Urinary bladder (tissue), 4 donors: ENCODE results near the gene NEU4. TPM values are rescaled to one million over a fixed set of nuclear protein-coding genes. Genes with fewer than 3 reads are reported as not detected.

Source experiments
- DNase-seq: peaks from one replicate; pipeline ENCODE4 v3.0.0-alpha.2; 2015; ENCODE audit errors: extremely low spot score
- H3K27ac ChIP-seq: one replicate; pipeline ENCODE4 v1.5.1; 2013; ENCODE audit warnings: low read depth, mild to moderate bottlenecking, moderate library complexity
- H3K36me3 ChIP-seq: one replicate; pipeline ENCODE4 v1.6.1; 2013; ENCODE audit warnings: mild to moderate bottlenecking, moderate library complexity; ENCODE audit not compliant: insufficient read depth
- H3K4me1 ChIP-seq: one replicate; pipeline ENCODE4 v1.6.1; 2013; ENCODE audit warnings: mild to moderate bottlenecking, moderate library complexity; ENCODE audit not compliant: insufficient read depth
- H3K4me3 ChIP-seq: one replicate; pipeline ENCODE4 v1.5.1; 2013; ENCODE audit warnings: low read depth, low read length
- WGBS: extraction: QIAGEN DNeasy Blood & Tissue Kit; methylation state at CpG from one replicate; pipeline ENCODE4 v1.1.7; 2013; 5-methylcytosine and 5-hydroxymethylcytosine counted together
- polyA plus RNA-seq: library from polyadenylated mRNA; stranded (reverse); fragments of 200-250 nt; gene quantifications from one replicate; pipeline ENCODE4 v1.2.3, GENCODE V29; 2013
- total RNA-seq: library from RNA; depleted of rRNA; stranded (reverse); fragments of >200 nt; gene quantifications from one replicate; pipeline ENCODE4 v1.2.3, GENCODE V29; 2014
- donor health status: healthy with polysubstance abuse.
- donor health status: healthy.

The NEU4 gene
- total and polyA plus RNA-seq, 2 donors = 0.21 to 0.29 TPM

- no peak for DNase-seq
- Histone ChIP-seq H3K4me1 (peaks cover 2% of the 10 kb centered on the region), H3K4me3 (no peak overlapping the region), H3K27ac (no peak overlapping the region), H3K36me3 (no peaks in the 10 kb centered on the region)
- 91% methylated on average over 12 of the region's 12 CpGs for WGBS
Observed at GRCh38 chr2:241770936-241771285, 38.1 kb upstream of the NEU4 start.

GRCh38 chr2:241771286-241772062 lies 37.5 kb upstream of the NEU4 start:
- Histone ChIP-seq H3K4me1 (peaks cover 2% of the 10 kb centered on the region), H3K4me3 (no peak overlapping the region), H3K36me3 (no peaks in the 10 kb centered on the region), H3K27ac (no peak overlapping the region)
- DNase-seq = no peak
- WGBS = 47% methylated on average over 38 of the region's 38 CpGs

GRCh38 chr2:241772063-241772499 lies 36.9 kb upstream of the NEU4 start:
- no peak for DNase-seq
- 37% methylated on average over 9 of the region's 9 CpGs for WGBS
- no peak overlapping the region for H3K4me3 ChIP-seq
- H3K4me1 ChIP-seq = peaks cover 2% of the 10 kb centered on the region
- no peaks in the 10 kb centered on the region for H3K36me3 ChIP-seq
- H3K27ac ChIP-seq = no peak overlapping the region

- Histone ChIP-seq H3K4me3 (no peak overlapping the region), H3K36me3 (no peaks in the 10 kb centered on the region), H3K27ac (no peak overlapping the region), H3K4me1 (peaks cover 2% of the 10 kb centered on the region)
- no peak for DNase-seq
- WGBS = 72% methylated on average over 29 of the region's 29 CpGs
Observed at GRCh38 chr2:241773511-241774418, 35.2 kb upstream of the NEU4 start.

- DNase-seq = no peak
- Histone ChIP-seq H3K4me3 (no peak overlapping the region), H3K4me1 (peaks cover 2% of the 10 kb centered on the region), H3K36me3 (no peaks in the 10 kb centered on the region), H3K27ac (no peak overlapping the region)
- 57% methylated on average over 40 of the region's 40 CpGs for WGBS
Observed at GRCh38 chr2:241774419-241775222, 34.4 kb upstream of the NEU4 start.

- no peak overlapping the region for H3K4me3 ChIP-seq
- H3K27ac ChIP-seq = no peak overlapping the region
- no peak for DNase-seq
- no peaks in the 10 kb centered on the region for H3K36me3 ChIP-seq
- 83% methylated on average over 34 of the region's 34 CpGs for WGBS
- peaks cover 2% of the 10 kb centered on the region for H3K4me1 ChIP-seq
Observed at GRCh38 chr2:241775223-241776177, 33.5 kb upstream of the NEU4 start.

- no peak for DNase-seq
- 78% methylated on average over 27 of the region's 27 CpGs for WGBS
- Histone ChIP-seq H3K27ac (no peak within 1 kb of the TSS), H3K4me1 (peaks cover 2% of the 10 kb centered on the region), H3K36me3 (no peaks in the 10 kb centered on the region), H3K4me3 (no peak within 1 kb of the TSS)
Observed at GRCh38 chr2:241776336-241777169, 32.4 kb upstream of the NEU4 start, which contains the start of gene GAL3ST2. Gene GAL3ST2, plus strand, starts transcription at chr2:241776822. Its CDS starts 134 bp downstream, at chr2:241776956.

- H3K36me3 ChIP-seq = no peaks in the 10 kb centered on the region
- 60% methylated on average over 22 of the region's 22 CpGs for WGBS
- no peak overlapping the region for H3K27ac ChIP-seq
- DNase-seq = no peak
- H3K4me3 ChIP-seq = no peak overlapping the region
- peaks cover 2% of the 10 kb centered on the region for H3K4me1 ChIP-seq
Observed at GRCh38 chr2:241777170-241777685, 31.8 kb upstream of the NEU4 start.

- no peak for DNase-seq
- 76% methylated on average over 21 of the region's 21 CpGs for WGBS
Observed at GRCh38 chr2:241777686-241778627, 31.0 kb upstream of the NEU4 start.

GRCh38 chr2:241780939-241781569 lies 27.9 kb upstream of the NEU4 start:
- 82% methylated on average over 5 of the region's 5 CpGs for WGBS
- Histone ChIP-seq H3K4me1 (no peaks in the 10 kb centered on the region), H3K36me3 (no peaks in the 10 kb centered on the region), H3K27ac (no peak overlapping the region), H3K4me3 (no peak overlapping the region)
- no peak for DNase-seq

More at GRCh38 chr2:241777686-241778627, 31.0 kb upstream of the NEU4 start:
- Histone ChIP-seq H3K4me1 (peaks cover 2% of the 10 kb centered on the region), H3K27ac (no peak overlapping the region), H3K36me3 (no peaks in the 10 kb centered on the region), H3K4me3 (no peak overlapping the region)
